MM.1S (cell line): ENCODE measurements around the gene RAB43.
A peak's percentile ranks its signal among the peaks of the same experiment; 100 is the strongest.

Experiments used
- DNase-seq: peaks from one replicate; pipeline ENCODE4 v3.0.0-alpha.2; 2015
- H2AFZ ChIP-seq: fragments of 300-600 bp; sonication (generic); 2 replicates; pipeline ENCODE4 v1.6.0; 2016; ENCODE audit warnings: antibody characterized with exemption, low read length
- H3F3A ChIP-seq: fragments of 300-600 bp; sonication (generic); 2 replicates; pipeline ENCODE4 v1.6.1; 2016; ENCODE audit warnings: mild to moderate bottlenecking, antibody characterized with exemption, low read length, moderate library complexity, mixed read lengths; ENCODE audit not compliant: insufficient read depth
- H3K27ac ChIP-seq: fragments of 300-600 bp; sonication (generic); 2 replicates; pipeline ENCODE4 v1.5.1; 2016; ENCODE audit warnings: mild to moderate bottlenecking, low read length
- H3K27me3 ChIP-seq: fragments of 300-600 bp; sonication (generic); replicated peaks from 2 replicates; pipeline ENCODE4 v1.6.0; 2016; ENCODE audit warnings: low read length; ENCODE audit not compliant: insufficient read depth
- H3K36me3 ChIP-seq: fragments of 300-600 bp; sonication (generic); replicated peaks from 2 replicates; pipeline ENCODE4 v1.6.1; 2016; ENCODE audit warnings: mild to moderate bottlenecking, low read length, mixed read lengths; ENCODE audit not compliant: insufficient read depth
- H3K4me1 ChIP-seq: fragments of 300-600 bp; sonication (generic); 2 replicates; pipeline ENCODE4 v1.6.1; 2016; ENCODE audit warnings: low read length, mixed read lengths
- H3K4me2 ChIP-seq: fragments of 300-600 bp; sonication (generic); 2 replicates; pipeline ENCODE4 v1.6.0; 2016; ENCODE audit warnings: low read depth, low read length
- H3K4me3 ChIP-seq: fragments of 300-600 bp; sonication (generic); 2 replicates; pipeline ENCODE4 v1.5.1; 2016; ENCODE audit warnings: low read length, mixed read lengths
- H3K79me2 ChIP-seq: fragments of 300-600 bp; sonication (generic); 2 replicates; pipeline ENCODE4 v1.6.1; 2016; ENCODE audit warnings: mixed run types, low read length, mixed read lengths
- H3K9ac ChIP-seq: fragments of 300-600 bp; sonication (generic); 2 replicates; pipeline ENCODE4 v1.6.1; 2016; ENCODE audit warnings: low read length, mixed read lengths
- H3K9me2 ChIP-seq: fragments of 300-600 bp; sonication (generic); replicated peaks from 2 replicates; pipeline ENCODE4 v1.6.1; 2016; ENCODE audit warnings: mild to moderate bottlenecking, low read length, mixed read lengths; ENCODE audit not compliant: insufficient read depth
- H3K9me3 ChIP-seq: fragments of 300-600 bp; sonication (generic); replicated peaks from 2 replicates; pipeline ENCODE4 v1.6.1; 2016; ENCODE audit warnings: mild to moderate bottlenecking, low read length, mixed read lengths; ENCODE audit not compliant: insufficient read depth
- H4K20me1 ChIP-seq: fragments of 300-600 bp; sonication (generic); 2 replicates; pipeline ENCODE4 v1.6.1; 2016; ENCODE audit warnings: mild to moderate bottlenecking, low read length, moderate library complexity, mixed read lengths; ENCODE audit not compliant: insufficient read depth
- EZH2 ChIP-seq: fragments of 300-600 bp; sonication (generic); optimal IDR thresholded peaks from 2 replicates; pipeline ENCODE3; 2017; ENCODE audit warnings: low read depth, mild to moderate bottlenecking, antibody characterized with exemption, low read length, mixed read lengths
- EZH2phosphoT487 ChIP-seq: fragments of 300-600 bp; sonication (generic); IDR thresholded peaks from 2 replicates; pipeline ENCODE4 v1.6.1; 2018; ENCODE audit warnings: antibody characterized with exemption, low read length
- TF ChIP-seq, protein P1 (sequence below): fragments of 300-600 bp; sonication (generic); IDR thresholded peaks from 2 replicates; pipeline ENCODE4 v1.5.1; 2016; ENCODE audit warnings: antibody characterized with exemption, low read length, mixed read lengths

The RAB43 gene

GRCh38 chr3:129058441-129059200, 63.0 kb downstream of the RAB43 start:
- H3K27me3 ChIP-seq: no peaks in the 10 kb centered on the region
- H3K36me3 ChIP-seq: no peaks in the 10 kb centered on the region
- DNase-seq: peak; percentile 95
- H3K9ac ChIP-seq: peak overlapping the region; percentile 68
- H3K9me3 ChIP-seq: no peaks in the 10 kb centered on the region
- peak overlapping the region; percentile 71 for H3K4me2 ChIP-seq
- H3K4me1 ChIP-seq: peaks cover 24% of the 10 kb centered on the region
- H3K9me2 ChIP-seq: no peaks in the 10 kb centered on the region
- no peaks in the 10 kb centered on the region for H4K20me1 ChIP-seq
- peak overlapping the region; percentile 10; the same call in 1 of the 2 replicates for H3K4me3 ChIP-seq
- H3K27ac ChIP-seq: peak overlapping the region; percentile 87
- TF ChIP-seq, protein P1, sequence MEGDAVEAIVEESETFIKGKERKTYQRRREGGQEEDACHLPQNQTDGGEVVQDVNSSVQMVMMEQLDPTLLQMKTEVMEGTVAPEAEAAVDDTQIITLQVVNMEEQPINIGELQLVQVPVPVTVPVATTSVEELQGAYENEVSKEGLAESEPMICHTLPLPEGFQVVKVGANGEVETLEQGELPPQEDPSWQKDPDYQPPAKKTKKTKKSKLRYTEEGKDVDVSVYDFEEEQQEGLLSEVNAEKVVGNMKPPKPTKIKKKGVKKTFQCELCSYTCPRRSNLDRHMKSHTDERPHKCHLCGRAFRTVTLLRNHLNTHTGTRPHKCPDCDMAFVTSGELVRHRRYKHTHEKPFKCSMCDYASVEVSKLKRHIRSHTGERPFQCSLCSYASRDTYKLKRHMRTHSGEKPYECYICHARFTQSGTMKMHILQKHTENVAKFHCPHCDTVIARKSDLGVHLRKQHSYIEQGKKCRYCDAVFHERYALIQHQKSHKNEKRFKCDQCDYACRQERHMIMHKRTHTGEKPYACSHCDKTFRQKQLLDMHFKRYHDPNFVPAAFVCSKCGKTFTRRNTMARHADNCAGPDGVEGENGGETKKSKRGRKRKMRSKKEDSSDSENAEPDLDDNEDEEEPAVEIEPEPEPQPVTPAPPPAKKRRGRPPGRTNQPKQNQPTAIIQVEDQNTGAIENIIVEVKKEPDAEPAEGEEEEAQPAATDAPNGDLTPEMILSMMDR: peak; percentile 26
- TF ChIP-seq EZH2: no peak
- peak overlapping the region; percentile 29; the same call in 1 of the 2 replicates for H2AFZ ChIP-seq
- peaks cover 14% of the 10 kb centered on the region for H3F3A ChIP-seq
- no peaks in the 10 kb centered on the region for H3K79me2 ChIP-seq

- Histone ChIP-seq H3K27ac (no peak overlapping the region), H3K79me2 (no peaks in the 10 kb centered on the region), H3K27me3 (no peaks in the 10 kb centered on the region), H3K4me1 (peaks cover 28% of the 10 kb centered on the region), H2AFZ (no peak overlapping the region), H3K4me2 (no peak overlapping the region), H3K9ac (no peak overlapping the region), H3K4me3 (no peak overlapping the region), H4K20me1 (no peaks in the 10 kb centered on the region), H3K9me2 (no peaks in the 10 kb centered on the region), H3K9me3 (no peaks in the 10 kb centered on the region), H3F3A (peaks cover 14% of the 10 kb centered on the region), H3K36me3 (no peaks in the 10 kb centered on the region)
- TF ChIP-seq EZH2phosphoT487: no peak
- TF ChIP-seq, protein P1: no peak
- no peak for TF ChIP-seq EZH2
- no peak for DNase-seq
Measured at GRCh38 chr3:129057249-129057648, 64.4 kb downstream of the RAB43 start.

GRCh38 chr3:129056451-129057173, 65.0 kb downstream of the RAB43 start:
- Histone ChIP-seq H3K79me2 (no peaks in the 10 kb centered on the region), H3F3A (peaks cover 14% of the 10 kb centered on the region), H3K4me2 (no peak overlapping the region), H3K9ac (no peak overlapping the region), H3K27ac (no peak overlapping the region), H3K27me3 (no peaks in the 10 kb centered on the region), H3K9me3 (no peaks in the 10 kb centered on the region), H3K36me3 (no peaks in the 10 kb centered on the region), H2AFZ (no peak overlapping the region), H3K9me2 (no peaks in the 10 kb centered on the region), H3K4me3 (no peak overlapping the region), H4K20me1 (no peaks in the 10 kb centered on the region), H3K4me1 (peaks cover 28% of the 10 kb centered on the region)
- no peak for DNase-seq
- TF ChIP-seq, protein P1: no peak
- no peak for TF ChIP-seq EZH2phosphoT487
- no peak for TF ChIP-seq EZH2
